NCI-H526 treated with DMSO at 0.1 percent for 48 hours (cell line): ENCODE measurements around the gene HDX.
"Not testable (repeated sequence)": the region's sequence is repeated elsewhere in the genome, so short reads cannot be mapped to it uniquely, and the experiment has no call there.

Source experiments
- DNase-seq: peaks from one replicate; lab custom pipeline; 2025; lab: John Stamatoyannopoulos, UW

The HDX gene

GRCh38 chrX:84501798-84502628 is at the start of gene HDX:
Gene HDX (minus strand): TSS chrX:84502453. CDS start chrX:84475397, 27,056 bp downstream.
- DNase-seq = peak; percentile 33

- not testable (repeated sequence) for DNase-seq
These were observed 39.1 kb upstream of the HDX start for GRCh38 chrX:84541315-84541714.

- DNase-seq = not testable (repeated sequence)
These were observed 35.4 kb upstream of the HDX start for GRCh38 chrX:84537627-84538026.

- DNase-seq = no peak
These were observed 13.8 kb downstream of the HDX start for GRCh38 chrX:84488426-84488825.

- DNase-seq = no peak
These were observed 14.6 kb downstream of the HDX start for GRCh38 chrX:84487365-84488353.

GRCh38 chrX:84479086-84479485 is 23.2 kb downstream of the HDX start:
- DNase-seq = no peak

GRCh38 chrX:84477114-84477513 is 25.1 kb downstream of the HDX start:
- DNase-seq = no peak

GRCh38 chrX:84475596-84475995 is 26.7 kb downstream of the HDX start:
- DNase-seq = no peak

- no peak for DNase-seq
These were observed 27.2 kb downstream of the HDX start for GRCh38 chrX:84475101-84475500.

- DNase-seq = no peak
These were observed 33.0 kb downstream of the HDX start for GRCh38 chrX:84469226-84469625.

GRCh38 chrX:84467898-84468297 is 34.4 kb downstream of the HDX start:
- no peak for DNase-seq

GRCh38 chrX:84453351-84454246 is 48.7 kb downstream of the HDX start:
- no peak for DNase-seq

- DNase-seq = no peak
These were observed 61.1 kb downstream of the HDX start for GRCh38 chrX:84441143-84441542.

- DNase-seq = no peak
These were observed 87.1 kb downstream of the HDX start for GRCh38 chrX:84415140-84415539.

GRCh38 chrX:84363663-84364062 is 138.6 kb downstream of the HDX start:
- no peak for DNase-seq

- no peak for DNase-seq
These were observed 139.2 kb downstream of the HDX start for GRCh38 chrX:84363051-84363450.

GRCh38 chrX:84362184-84362838 is 139.9 kb downstream of the HDX start:
- DNase-seq = no peak

- no peak for DNase-seq
These were observed 144.0 kb downstream of the HDX start for GRCh38 chrX:84358271-84358670.

- DNase-seq = no peak
These were observed 145.0 kb downstream of the HDX start for GRCh38 chrX:84357296-84357695.

GRCh38 chrX:84340968-84341367 is 161.3 kb downstream of the HDX start:
- no peak for DNase-seq
